Activated CD4-positive, alpha-beta T cell treated with anti-CD3 and anti-CD28 coated beads, Interleukin-2, Interleukin-6, amounts not matched to agents 100 ng/mL and 50 ng/mL, durations not matched to agents 16 hours and 8 hours (primary cell): ENCODE results near the gene TXK.
A peak's percentile ranks its signal among the peaks of the same experiment; 100 is the strongest.

Experiments used
- DNase-seq: peaks from one replicate; pipeline ENCODE4 v3.0.0-alpha.2; 2020

TXK gene

DNA sequence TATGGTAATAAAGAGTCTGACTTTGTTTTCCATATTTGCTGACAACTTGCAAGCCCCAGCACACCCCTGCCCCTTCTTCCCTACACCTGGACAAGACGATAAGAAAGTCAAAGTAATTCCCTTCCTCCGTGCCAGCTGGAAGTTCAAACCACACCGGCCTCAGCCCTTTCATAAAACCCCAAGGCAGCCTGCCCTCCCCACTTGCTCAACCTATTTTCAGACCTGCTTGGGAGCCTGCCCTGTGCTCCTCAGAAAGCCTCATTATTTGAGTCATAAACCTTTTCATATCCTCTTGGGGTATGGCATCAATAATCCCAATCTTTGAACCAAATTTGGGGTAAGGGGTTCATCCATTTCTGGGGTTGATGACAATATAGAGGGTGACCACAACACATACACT, 88.0 kb downstream of the TXK start:
- no peak for DNase-seq

DNA sequence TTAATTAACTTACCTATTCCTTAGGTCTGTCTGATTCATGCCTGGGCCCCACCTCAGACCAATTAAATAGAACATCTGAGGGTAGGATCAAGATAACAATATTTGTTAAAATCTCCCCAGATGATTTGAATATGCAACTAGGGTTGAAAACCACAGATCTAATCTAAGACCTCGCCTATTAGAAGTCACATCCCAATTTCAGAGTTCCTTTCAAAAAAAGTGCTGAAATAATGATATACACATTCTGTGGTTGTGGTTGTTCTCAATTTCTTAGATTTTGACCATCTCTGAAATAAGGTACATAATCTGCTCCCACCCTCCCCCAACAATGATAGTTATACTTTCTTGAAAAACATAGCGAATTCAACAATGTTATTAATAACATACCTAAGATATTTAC, 89.8 kb downstream of the TXK start:
- DNase-seq: no peak

DNA sequence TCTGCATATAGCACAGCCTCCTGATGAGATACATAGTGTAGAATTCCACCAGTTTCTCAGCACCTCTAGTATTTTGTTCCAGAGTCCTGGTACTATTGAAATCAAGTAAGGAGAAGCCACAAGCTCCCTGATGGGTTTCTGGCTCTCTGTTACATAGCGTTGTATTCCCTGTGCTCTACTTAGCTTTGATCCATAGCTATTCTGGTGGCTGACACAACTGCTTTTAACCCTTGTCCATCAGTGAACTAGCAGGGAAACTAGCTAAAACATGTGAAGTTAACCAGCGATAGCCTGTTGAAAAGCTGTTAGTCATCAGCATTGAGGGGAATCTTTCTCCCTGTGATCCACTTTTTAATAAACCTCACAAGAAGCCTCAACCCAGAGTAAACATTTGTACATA, 90.5 kb downstream of the TXK start:
- DNase-seq: no peak

DNA sequence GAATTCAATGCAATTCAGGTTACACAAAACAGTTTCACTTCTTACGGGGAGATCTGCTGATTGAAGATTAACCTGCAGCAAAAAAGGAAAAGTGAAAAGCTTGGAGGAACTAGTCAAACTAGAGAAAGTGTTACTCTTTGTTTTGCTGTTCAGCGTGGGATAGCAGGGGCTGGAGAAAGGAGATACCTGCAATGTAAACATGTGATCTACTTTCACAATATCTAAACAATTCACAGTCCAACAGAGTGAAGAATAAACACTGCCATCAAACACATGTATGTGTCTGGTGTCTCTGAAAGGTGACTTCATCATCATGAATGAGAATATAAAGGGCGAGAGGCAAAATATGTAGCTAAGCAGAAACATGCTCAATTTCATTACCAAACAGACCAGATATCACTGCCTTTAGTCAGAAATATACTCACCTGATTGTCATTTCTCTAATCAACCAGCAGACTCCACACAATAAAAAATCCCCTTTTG, 91.0 kb downstream of the TXK start:
- no peak for DNase-seq

DNA sequence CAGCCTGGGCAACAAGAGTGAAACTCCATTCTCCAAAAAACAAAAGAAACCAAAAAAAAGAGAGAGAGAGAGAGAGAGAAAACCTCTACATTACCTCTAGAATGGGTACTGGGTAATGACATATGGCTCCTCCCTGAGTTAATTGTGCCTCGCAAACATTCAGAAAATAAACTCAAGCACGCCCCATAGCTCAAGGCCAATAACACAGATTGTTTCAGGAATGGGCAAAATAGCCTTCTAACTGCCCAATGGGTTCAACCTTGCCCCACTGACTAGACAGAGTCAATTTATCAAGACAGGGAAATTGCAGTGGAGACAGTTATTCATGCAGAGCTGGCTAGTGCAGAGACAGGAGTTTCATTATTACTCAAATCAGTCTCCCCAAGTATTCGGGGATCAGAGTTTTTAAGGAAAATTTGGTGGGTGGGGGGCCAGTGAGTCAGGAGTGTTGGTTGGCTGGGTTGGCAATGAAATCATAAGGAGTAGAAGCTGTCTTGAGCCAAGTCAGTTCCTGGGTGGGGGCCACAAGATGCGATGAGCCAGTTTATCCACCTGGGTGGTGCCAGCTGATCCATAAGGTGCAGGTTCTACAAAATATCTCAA, 92.4 kb downstream of the TXK start:
- DNase-seq: no peak

DNA sequence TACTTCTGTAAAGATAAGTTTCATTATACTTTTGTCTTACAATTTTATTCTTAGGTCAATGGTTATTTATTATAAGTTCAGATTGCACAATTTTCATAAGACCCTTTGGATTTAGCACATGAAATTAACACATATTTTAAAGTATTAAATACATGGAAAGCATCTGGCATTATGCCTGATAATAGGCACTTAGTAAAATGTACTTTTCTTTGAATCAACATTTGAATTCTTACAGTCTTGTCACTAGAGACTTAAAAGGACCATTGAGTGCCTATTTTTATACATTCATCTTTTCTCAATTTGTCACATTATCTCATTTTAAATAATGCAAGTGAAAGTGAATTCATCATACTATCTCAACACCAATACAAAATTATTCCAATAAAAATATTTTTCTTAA, 94.5 kb downstream of the TXK start:
- DNase-seq: no peak

DNA sequence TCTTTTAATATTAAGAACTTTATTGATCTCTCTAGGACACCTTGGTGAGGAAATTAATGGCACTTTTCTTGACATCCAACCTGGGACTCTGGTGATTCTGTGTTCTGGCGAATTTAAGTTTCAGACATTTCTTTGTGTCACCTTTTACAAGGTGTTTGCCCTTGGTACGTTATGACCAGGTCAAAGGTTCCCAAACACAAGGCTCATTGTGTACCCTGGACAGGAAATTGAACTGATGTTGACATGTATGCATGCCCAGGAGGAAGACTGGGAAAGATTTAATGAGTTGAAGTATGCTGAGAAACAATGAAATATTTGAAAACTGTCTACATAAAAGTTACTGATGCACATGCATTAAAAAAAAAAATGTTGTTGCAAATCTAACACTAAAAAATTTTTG, 95.4 kb downstream of the TXK start:
- DNase-seq: no peak

DNA sequence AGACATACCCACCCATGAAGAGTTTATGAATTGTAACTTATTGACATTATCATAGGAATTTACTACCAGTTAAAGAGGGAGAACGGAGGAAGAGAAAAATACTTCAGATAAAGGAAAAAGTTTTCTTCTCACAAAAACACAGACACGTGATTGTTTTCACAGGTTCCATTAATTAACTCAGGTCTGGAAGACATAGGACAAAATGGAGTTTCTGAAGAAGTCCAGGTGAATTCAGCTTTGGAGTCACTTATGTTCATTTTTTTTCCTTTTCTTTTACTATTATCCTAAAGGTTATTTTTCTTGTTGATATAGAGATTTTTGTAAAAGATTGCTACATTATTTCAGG, 97.0 kb downstream of the TXK start:
- DNase-seq: no peak

DNA sequence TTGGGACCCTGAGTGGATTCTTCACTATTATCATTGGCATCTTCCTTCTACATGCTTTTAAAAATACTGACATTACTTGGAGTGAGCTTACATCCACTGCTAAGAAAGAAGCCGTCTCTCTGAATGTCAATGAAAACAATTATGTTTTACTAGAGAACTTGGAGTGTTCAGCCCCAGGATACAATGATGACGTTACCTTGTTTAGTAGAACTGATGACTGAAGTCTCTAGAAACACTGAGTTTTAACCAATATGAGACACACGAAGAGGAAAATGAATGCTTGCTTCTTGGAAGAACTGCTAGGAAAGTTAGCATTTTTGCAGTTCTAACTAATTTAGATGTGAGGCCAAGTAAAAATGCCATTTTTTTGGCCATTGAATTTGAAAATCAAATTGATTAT, 98.1 kb downstream of the TXK start:
- DNase-seq: no peak

DNA sequence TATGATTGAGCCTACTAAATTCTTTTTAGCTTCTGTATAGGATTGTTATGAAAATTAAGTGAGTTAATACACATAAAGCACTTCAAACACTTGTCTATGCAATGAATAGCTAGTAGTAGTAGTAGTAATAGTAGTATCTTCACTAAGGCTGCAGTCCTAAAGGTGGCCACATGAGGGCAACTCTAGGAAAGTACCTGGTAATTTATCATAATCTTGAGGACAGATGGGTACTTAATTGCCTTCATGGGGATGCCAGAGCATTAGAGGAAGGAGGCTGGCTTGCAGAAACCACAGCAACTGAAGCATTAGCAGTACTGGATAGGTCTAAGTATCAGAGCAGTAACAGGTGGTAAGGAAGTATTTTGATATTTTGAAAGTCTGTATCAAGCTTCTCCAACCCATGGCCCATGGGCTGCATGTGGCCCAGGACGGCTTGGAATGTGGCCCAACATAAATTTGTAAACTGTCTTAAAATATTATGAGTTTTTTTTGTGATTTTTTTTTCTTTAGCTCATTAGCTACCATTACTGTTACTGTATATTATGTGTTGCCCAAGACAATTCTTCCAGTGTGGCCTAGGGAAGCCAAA, 100.1 kb downstream of the TXK start:
- DNase-seq: peak; percentile 59

DNA sequence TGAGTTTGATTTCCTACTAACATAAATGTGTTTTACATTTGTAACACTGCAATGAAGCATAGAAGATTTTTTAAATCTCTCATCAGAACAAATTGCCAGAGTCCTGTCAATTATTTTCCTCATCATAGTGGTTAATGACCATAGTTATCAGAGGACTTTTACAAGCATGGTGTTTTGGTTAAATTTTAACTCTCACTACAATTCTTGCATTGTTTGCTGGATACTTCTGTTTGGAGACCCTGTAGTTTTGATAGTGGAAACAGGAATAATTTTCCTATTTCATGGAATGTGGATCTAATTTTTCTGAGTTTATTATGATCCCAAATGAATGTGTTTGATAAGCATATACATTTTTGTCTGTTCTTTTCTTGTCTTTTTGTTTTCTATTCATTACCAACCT, 100.6 kb downstream of the TXK start:
- no peak for DNase-seq

DNA sequence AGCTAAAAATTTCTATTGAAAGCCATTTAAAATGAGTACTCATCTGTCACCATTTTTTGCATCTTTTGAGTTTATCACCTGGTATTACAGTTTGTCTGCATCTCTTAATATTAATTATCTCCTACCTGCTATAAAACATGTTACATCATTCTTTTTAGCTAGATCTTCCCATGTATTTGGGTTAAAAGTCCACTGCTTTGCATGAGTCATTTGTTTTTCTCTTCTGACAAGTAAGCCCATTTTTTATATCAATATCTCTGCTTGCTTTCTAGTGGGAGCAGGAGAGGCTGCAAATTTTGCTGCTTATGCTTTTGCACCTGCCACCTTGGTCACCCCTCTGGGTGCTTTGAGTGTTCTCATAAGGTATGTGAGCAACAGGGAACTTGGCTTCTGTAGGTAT, 101.3 kb downstream of the TXK start:
- no peak for DNase-seq

DNA sequence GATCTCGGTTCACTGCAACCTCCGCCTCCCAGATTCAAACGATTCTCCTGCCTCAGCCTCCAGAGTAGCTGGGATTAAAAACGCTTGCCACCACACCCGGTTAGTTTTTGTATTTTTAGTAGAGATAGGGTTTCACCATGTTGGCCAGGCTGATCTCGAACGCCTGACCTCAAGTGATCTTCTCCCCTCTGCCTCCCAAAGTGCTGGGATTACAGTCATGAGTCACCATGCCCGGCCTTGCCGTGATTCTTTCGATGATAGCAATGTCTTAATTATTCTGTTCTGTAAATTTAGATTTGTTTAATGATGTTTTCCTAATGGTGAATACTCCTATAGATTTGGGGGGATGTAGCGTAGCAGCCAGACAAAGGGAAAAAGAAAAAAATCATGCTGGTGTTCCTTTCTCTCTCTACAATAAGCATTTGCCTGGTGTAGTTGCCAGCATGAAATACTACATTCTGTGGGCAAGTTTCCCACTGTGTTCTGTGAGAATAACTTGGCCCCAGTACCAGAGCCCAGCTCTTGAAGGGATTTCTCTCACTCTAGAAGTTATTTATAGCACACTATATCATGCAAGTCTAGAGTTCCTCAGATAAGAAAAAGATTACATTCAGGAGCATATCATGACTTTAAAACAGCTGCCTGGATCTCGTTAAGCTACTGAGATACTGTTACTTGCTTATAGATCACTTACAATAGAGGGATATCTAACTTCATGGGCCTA, 102.1 kb downstream of the TXK start:
- DNase-seq: no peak

DNA sequence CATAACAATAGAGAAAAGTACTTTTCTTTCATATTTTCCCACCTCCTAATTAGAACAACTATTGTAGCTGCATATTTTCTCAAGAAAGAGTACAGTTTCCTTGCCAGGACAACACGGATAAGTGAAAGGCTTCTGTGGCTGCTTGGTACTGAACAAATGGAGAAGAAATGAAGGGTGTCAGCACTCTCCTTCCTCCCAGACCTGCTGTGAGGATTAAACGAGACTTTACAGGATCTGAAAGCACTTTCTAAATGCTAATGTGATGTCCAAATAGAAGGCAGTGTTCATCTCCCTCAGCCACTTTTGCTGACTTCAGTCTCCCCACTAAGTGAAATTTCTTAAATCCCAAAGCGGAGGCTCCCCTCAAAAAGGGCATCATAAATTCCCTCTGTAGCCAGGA, 103.6 kb downstream of the TXK start:
- no peak for DNase-seq

DNA sequence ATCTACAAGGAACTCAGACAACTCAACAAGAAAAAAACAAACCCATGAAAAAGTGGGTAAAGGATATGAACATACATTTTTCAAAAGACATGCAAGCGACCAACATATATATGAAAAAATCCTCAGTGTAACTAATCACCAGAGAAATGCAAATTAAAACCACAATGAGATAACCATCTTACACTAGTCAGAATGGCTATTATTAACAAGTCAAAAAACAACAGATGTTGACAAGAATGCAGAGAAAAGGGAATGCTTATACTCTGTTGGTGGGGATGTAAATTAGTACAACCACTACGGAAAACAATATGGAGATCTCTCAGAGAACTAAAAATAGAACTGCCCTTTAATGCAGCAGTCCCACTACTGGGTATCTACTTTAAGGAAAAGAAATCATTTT, 105.4 kb downstream of the TXK start:
- DNase-seq: no peak

DNA sequence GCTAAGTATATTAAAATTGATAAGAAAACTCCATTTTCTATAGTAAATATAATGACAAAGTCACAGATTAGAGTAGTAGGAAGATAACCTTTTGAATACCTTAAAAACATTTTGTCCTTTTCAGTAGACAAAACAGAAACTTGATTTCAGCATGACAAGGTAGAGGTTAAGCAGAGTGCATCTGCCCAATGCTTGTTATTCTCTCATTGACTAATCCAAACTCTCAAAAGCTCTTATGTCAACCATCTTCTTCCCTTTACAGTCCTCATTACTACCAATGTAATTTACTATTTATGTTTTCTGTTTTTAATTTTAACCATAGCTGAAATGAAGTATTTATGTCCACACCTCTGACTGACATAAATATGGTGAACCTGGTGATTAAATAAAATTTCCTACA, 106.4 kb downstream of the TXK start:
- DNase-seq: peak; percentile 22

DNA sequence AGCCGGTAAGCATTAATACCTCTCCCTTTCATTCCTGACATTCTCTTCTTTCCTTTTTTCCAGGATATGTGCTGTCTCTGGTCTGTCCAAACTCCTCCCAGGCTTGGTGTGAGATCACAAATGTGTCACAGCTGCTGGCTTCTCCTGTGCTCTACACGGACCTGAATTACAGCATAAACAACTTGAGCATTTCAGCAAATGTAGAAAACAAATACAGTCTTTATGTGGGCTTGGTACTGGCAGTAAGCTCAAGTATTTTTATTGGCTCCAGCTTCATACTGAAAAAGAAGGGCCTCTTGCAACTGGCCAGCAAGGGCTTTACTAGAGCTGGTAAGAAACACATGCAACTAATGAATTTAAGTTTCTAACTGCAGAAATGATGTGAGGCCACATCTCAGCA, 109.0 kb downstream of the TXK start:
- no peak for DNase-seq

DNA sequence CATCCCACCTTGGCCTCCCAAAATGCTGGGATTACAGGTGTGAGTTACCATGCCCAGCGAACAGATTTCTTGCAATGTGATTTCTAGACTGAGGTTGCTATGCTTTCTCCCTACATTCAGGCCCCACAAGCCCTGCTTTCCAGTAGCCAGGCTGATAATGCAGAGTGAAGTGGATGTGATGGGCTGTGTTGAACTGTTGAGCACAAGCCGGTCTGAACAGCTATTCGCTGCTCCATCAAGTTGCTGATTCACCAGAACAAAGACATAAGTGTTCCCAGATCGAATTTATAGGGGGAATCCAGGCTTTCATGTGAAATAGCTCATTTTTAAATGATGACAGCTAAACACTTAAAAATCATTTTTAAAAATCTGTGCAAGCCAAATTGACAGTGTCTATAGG, 109.5 kb downstream of the TXK start:
- DNase-seq: no peak

DNA sequence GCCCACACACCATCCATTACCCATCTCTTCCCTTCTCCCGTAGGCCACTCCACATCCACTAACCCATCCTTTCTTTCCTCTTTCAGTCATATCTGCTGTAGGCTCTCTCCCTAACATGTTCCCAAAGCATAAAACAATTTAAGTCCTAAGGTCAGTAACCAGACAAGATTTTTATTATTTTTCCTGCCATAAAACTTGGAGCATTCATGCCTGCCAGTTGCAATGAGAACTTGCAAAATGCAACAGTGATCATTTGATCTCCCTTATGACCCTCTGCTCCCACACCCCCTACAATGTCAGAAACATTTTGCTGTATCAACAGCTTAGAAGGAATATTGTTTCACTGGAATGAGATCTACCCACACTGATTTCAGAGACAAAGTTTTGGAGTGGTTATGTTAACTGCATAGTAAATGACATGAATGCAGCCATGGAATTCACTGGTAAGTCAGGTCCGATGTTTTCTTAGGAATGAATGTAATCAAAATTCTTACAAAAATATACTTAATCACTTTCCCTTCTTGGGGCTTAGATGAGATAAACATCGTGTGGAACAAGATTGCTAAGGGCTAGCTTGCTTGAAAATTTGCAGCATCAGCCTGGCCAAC, 111.8 kb downstream of the TXK start:
- no peak for DNase-seq

DNA sequence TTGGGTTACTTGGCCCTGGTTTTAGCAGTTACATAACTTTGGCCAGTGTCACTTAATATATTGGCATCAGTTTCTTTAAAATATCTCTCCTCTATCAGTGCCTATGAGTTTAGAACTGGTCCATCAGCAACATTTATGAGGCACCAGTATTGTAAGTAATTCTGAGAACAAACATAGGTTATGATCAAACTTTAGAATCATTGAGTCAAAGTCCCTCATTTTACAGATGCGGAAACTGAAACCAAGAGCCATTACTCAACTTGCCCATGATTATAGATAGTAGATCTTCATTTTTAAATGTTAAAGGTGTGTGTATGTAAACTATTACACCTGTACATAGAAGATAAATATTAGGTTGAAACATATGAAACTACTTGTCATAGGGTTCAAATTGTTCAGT, 113.0 kb downstream of the TXK start:
- DNase-seq: peak; percentile 19

DNA sequence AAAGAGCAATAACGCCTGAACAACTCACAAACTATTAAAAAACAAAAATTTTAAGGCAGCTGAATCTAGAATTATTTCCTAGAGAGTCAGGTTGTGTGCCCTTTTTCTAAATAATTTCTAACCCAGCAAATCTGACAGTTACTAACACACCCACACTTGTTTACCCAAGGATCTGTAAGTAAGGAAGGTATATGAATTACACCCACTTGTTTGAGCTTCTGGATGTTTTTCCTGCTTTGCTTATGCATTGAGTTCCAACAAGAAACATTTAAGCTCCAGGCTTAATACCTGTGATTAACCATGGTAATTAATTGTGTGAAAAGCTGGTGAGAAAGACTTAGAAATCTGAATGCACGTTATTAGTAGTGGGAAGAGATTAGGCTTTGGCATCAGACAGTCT, 115.9 kb downstream of the TXK start:
- no peak for DNase-seq

DNA sequence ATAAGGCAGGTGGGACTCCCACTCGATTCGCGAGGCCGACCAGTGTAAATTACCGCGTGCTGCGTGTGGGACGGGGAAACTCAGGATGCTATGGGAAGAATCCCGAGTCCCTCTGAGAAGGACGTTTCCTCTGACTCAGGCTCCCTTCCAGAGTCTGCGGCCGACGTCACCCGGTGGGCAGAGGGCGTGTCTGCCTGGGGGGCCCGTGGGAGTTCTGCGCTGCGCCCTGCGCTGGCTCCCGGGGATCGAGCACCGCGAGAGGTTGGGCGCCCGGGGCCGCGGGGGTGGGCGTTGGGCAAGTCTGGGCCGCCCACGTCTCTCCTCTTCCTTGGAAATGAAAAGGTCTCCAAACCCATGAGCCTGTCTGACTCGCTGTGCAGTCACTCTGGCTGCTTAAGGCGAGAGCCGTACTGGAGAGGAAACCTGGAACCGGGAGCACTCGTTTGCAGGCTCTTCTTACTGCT, 116.9 kb downstream of the TXK start:
- DNase-seq: no peak
